ENCODE results near the gene OSGIN1.
A peak's percentile ranks its signal among the peaks of the same experiment; 100 is the strongest.

OSGIN1 gene

DNA sequence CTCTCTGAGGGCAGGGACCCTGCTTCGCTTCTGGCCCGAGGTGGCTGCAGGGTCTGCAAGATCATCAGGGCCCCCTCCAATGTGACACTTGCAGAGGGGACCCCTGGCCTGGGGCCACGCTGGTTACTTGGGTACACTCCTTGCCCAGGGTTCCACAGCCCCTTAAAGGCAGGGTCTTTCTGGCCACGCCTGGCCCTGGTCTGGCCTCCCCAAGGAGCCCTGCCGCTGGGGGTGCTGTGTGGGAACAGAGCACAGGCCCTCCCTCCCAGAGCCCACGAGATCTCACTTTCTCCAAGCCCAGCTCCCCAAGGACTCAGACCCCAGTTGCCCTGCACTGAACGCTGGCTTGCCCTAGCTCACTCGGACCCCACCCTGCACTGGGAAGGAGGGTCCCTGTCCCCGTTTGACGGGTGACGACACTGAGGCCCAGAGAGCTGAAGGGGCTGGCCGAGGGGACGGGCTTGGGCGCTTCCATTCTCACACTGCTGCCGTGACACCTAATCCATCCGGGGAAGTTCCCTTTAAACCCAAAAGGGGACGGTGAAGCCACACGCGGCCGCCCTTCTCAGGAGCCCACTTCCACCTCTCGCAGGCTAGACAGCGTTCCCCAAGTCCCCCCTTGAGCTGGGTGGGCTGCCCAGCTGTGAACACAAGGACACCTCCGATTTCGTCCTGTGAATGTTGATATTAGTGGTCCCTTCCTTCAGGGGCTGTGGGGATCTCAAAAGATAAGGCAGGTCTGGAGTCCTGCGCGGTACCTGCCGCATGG is 26.9 kb upstream of the OSGIN1 start:
- DNase-seq (ENCODE audit: low read depth in 2 of 2), result no peak

DNA sequence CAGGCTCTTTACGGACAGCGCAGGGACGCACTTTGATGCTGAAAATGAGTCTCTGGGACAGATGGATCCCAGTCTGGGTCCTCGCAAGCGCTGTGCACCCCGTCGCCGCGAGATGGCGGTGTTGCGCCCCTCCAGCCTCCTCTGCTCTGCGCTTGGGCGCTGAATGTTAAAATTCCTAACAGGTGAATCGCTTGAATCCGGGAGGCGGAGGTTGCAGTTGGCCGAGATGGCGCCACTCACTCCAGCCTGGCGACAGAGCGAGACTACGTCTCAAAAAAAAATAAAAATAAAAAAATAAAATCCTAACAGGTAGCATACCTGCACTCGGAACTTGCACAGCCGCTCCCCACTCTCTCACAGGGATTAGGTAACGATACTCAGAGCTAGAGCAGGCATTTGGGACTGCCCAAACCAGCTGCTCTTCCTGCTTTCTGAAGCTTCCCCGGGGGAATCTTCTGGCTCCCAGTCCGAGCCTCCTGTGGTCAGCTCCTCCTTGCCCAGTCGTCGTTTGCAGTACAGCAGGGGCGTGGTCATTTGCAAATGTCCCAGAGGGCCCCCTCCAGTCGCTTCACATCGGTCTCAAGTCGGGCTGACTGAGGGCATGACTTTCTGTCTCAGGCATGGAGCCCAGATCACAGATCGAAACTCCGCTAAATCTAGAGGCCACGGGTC is 26.2 kb upstream of the OSGIN1 start:
- peak; percentile 4 to 18 for DNase-seq (ENCODE audit: low read depth in 2 of 2)

DNA sequence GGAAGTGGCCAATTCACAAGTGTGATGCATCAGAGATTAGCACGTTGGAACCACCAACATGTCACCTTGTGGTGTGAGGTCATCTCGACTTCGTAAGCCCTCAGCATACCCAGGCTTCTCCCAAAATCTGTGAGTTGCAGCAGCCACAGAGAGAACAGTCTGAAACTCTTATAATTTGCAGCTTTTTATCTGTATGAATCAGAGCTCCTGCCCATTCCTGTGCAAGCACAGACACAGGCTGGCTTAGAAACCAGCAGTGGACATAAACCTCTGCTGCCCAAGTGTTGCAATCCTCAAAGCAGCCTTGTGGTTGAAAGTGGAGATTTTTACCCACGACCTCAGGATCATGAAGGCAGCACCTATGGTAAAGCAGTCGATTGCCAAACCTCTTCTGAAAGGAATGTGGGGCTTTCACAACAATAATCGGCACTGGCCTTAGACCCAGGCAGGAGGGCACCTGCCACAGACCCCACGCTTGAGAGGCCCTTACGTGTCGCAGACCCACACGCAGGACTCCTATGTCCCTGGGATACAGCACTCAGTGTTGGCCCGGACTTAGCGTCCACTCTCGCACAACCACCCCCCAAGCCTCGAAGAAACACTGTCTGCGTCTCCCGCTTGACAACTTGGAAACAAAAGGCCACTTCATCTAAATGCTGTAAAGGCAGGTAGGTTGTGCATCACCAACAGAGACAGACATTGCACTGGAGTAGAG is 24.5 kb upstream of the OSGIN1 start:
- no peak for DNase-seq (ENCODE audit: low read depth in 2 of 2)

DNA sequence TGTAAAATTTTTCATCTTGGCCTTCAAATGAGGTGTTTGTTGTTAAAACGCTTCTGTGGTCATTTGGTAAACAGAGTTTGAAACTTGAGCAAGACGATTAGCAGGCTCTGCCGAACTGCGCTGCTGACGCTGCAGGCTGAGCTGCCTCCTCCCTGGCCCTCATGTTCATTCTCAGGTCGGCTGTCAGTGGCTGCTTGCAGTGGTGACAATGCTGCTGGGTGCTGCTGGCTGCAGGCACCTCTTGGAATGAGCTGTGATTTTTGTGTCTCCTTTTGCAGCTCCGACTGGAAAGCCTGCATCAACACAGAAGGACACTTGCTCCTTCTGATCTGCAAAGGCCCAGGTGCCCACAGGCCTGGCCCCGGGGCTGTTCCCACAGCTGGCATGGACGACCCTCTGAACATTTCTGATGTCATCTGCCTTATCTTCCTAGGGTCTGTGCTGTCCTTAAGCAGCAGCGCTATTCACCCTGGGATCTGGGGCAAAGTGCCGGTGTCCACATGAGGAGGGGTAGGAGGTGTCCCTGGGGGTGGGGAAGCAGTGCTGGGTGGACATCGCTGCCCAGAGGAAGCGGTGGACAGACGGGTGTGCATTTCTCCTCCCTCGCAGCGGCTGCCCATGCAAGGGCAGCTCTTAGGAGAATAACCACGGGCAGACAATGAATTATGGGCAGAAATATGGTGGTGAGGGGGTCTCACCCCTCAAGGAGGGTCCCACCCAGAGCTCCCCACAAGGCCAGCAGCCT is 23.1 kb upstream of the OSGIN1 start:
- DNase-seq (ENCODE audit: low read depth in 2 of 2), result no peak

DNA sequence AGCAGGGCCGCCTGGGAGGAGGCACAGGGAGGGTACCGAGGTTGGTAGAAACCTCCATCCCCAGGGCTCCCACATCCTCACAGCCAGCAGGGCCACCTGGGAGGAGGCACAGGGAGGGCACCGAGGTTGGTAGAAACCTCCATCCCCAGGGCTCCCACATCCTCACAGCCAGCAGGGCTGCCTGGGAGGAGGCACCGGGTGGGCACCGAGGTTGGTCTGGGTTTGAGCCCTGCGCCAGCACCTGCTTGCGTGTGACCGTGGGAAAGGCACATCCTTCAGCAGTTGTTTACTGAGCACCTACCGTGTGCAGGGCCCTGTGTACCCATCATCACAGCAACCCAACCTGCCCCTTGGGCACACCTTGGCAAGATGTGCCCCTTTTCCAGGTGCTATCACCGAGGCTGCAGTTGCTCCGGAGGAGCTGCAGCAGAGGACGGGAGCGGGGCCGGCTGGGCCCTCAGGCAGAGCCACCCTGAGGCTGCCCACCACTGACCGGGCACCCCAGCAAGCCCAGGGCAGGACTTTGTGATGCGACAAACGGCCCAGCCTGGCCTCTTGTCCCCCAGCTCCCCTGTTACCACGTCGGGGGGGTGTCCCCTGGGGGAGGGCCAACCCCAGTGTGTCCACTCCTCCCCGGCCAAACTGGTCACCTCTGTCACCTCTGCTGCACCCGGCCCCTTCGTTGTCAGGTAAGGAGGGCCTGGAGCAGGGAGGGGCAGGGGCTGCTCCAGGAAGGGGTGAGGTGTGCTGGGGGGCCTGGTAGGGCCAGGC is 22.1 kb upstream of the OSGIN1 start:
- no peak for DNase-seq (ENCODE audit: low read depth in 2 of 2)

DNA sequence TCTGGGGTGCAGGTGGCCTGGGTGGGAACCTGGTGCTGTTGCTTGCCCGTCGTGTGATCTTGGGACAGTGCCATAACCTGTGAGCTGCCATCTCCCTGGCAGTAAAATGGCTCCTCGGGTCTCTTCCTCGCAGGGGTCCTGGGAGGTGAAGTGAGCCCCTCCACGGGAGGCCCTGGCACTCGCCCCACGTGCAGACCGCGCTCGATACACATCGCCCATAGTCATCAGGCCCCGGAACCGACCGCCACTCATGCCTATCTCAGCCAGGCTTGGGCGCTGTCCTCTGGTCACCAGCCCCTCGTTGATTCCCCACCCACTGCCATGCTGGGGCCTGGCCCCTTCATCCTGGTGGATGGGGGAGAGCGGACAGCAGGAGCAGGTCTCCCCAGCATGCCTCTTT is 21.5 kb upstream of the OSGIN1 start:
- DNase-seq (ENCODE audit: low read depth in 2 of 2), result no peak

DNA sequence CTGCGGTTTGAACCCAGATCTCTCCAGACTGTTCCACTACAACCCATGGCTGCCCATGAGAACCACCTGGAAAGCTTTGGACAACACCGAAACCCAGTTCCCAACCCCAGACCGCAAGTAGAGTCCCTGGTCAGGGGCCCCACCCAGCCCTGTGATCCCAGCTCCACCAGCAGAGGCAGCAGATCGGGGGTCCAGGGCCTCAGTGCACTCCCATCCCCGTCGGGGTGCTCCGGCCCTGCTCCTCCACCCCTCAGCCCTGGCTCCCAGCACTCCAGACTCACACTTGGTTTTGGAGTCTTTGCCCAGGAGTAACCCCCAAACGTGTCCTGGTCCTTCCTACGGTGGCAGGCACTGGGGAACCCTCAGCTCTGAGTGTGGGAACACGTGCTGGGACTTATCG is 20.7 kb upstream of the OSGIN1 start:
- DNase-seq (ENCODE audit: low read depth in 2 of 2), result no peak

DNA sequence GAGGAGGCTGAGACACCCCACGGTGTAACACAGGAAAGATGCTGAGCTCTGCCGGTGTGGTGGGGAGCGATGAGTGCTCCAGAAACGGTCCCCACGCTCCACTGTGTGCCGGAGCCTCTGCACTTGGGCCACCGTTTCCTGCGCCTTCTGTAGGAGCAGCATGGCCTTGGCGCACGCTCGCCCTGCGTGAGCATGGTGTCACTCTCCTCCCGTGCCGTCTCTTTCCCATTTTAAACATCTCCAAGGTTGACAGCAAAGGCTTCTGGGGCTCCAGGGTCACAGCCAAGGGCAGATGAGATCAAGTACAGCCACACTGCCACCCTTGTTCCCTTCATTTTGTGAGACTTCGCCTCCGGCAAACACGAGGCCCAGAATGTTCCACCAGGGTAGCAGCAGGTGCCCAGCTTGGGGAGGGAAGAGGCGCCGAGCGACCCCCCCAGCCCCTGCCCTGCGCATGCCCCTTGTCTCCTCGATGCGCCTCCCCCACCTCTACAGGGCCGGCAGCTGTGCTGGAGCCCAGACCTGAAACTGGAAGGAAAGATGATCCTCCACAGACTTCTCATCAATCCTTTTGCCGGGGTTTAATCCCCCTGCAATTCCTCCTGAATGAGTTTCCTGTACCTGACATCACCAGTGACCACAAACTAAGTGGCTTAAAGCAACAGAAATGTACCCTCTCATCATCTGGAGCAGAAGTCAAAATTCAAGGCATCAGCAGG is 19.9 kb upstream of the OSGIN1 start:
- DNase-seq (ENCODE audit: low read depth in 2 of 2), result no peak

DNA sequence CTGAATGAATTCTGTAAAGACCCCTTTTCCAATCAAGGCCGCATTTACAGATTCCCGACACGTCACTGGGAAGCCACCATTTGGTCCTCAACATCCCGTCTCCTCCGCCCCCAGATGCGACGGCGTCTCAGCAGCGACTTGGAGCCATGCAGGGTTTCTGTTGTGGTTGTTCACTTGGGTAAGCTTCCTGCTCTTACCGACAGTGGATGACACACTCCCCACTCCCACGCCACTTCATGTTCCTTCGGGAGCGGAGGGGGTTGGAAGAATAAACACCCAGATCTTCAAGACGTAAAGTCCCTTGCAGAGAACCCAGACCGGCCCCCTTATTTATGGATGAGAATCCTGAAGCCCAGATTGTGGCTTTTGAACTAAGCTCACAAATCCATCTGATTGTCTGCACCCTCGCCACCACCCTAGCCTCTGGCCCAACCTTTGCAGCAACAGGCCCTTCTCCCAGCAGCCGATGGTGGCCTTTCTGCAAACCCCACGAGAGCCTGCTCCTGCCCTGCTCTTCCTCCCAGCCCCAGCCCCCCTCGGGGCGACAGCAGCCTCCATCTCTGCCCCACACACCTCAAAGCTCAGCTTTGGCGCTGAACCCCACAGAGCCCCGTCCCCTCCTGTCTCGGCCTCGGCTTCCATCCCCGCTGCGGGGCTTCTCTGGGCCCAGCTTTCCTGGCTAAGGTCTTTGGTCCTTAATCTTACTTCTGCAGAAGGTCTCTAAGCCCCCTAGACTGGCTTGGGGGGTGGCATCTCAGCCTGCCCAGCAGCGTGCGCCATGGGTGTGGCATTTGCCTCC is 19.0 kb upstream of the OSGIN1 start:
- no peak for DNase-seq (ENCODE audit: low read depth in 2 of 2)

DNA sequence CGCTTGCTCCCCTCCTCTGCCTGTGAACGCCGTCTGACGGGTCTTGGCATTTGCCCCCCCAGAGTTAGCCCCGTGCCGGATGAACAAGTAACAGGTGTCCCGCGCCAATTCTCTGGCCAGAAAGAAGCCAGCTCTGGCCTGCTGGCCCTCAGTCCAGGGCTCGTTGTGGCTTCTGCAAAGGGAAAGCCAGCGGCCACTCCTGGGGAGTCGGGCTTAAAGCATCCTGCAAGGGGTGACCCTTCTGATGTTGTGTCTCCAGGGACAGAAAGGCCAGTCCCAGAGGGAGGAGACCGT is 18.4 kb upstream of the OSGIN1 start:
- no peak for DNase-seq (ENCODE audit: low read depth in 2 of 2)

DNA sequence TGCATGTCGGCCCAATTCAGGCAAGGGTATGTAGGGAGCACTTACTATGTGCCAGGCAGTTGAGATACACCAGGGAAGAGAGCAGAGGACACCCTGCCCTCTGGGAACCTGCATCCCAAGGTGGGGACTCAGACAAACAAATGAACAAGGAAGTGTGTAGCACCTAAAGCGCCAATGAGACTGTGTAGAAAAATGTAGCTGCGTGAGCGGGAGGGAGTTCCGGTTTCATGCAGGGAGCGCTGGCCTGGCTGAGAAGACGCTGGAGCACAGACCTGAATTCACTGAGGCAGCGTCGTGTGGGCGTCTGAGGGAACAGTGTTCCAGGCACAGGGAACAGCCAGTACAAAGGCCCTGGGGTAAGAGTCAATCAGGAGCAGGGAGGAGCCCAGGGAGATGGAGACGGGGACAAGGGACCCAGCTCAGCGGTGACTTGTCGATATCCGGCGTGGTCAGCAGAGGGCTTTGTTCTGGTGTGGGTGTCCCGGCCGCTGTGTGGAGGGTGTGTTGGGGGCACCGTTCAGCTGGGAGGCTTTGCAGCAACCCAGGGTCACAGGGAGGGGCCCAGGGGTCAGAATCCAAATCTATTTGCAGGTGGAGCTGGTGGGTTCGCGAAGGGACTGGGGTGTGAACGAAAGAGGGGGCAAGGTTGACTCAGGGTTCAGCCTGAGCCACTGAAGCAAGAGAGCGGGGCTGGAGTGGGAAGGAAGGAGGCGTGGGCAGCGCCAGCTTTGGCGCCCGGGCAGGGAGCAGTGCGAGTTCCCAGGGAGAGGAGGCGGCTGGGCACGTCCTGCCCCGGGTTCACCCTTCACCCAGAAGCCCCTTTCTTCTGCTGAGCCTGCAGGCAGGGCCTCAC is 17.8 kb upstream of the OSGIN1 start:
- no peak for DNase-seq (ENCODE audit: low read depth in 2 of 2)

DNA sequence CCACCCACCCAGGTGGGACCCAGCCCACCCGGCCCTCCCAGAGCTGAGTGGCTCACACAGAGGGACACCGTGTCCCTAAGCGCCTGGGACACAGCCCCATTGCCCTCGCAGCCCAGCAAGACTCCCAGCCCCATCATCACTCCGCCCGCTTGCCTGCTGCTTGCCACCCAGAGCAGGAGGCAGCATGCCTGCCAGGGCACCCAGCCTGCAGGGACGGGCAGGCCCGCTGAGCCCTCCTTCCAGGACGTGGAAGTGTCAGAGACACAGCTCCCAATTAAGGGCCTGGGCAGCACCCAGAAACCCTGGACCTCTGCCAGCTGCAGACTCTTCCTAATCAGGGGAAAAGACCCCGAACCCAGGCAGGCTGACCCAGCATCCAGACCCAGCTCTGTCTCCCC is 17.2 kb upstream of the OSGIN1 start:
- DNase-seq (ENCODE audit: low read depth in 2 of 2), result no peak

DNA sequence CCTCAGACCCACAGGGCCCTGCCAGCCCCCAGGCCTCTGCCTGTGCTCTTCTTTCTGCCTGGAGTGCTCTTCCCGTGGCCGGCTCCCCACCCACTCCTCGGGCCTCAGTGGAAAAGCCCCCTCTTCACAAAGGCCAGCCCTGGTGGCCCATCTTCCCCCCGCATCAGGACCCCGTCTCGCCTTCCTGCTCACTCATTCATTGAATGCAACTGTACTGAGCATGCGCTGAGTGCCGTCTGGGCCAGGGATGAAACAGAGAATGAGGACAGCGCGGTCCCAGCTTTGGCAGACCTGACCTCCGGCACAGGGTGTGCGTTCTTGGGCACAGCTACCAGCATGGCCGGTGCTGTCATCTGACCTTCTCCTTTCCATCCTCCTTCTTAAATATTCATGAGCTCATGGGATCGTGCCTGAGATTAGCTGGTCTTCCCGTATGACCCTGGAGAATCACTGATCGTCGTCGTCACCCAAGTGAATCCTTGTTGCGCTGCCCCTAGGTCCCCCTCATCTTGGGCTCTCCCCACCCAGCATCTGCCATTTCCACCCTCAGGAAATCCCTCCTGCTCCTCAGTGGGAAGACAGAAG is 16.4 kb upstream of the OSGIN1 start:
- DNase-seq (ENCODE audit: low read depth in 2 of 2), result no peak

DNA sequence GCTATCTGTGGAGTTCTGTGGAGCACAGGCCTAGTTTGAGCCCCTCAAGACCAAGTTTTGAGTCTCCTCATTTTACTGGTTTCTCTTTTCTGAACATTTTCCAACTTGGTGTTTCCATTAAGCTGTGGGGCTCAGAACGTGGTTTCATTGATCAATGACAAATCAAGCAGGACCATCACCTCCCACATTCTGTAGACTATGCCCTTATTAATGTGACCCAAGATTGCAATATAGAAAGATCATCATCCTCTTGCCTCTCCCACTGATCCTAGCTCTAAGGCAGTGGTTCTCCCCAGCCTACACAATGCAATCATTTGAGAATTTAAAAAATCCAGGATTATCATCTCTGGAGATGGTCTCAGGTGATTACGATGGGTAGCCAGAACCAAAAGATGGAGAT is 15.8 kb upstream of the OSGIN1 start:
- no peak for DNase-seq (ENCODE audit: low read depth in 2 of 2)

DNA sequence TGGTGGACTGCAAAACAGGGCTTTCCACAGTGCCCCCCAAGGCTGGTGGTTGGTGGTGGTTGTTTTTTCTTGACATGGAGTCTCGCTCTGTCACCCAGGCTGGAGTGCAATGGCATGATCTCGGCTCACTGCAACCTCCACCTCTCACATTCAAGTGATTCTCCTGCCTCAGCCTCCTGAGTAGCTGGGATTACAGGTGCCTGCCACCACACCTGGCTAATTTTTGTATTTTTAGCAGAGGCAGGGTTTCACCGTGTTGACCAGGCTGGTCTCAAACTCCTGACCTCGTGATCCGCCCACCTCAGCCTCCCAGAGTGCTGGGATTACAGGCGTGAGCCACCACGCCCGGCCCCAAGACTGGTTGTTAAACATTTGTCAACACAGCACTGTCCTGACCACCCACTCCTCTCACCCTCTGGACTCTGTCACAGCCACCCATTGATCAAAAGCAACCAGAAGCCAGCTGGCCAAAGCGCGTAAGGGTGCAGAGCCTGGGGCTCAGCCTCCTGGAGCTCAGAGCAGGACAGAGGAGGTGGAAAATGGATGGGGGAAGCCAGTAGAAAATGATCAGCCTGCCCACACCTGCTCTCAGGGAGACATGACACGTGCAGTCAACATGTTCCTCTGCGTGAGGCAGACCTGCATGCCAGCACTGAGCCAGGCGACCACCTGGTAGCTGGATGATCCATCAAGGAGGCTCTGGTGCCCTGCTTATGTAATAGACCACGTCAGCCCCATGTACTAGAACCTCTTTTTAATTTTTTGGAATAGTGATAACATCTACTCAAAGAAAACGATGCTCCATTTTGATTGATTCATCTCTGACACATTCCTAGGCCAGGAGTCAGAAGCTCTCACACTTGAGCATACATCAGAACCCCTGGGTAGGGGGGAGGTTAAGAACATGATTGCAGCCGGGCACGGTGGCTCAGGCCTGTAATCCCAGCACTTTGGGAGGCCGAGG is 14.8 kb upstream of the OSGIN1 start:
- no peak for DNase-seq (ENCODE audit: low read depth in 2 of 2)

DNA sequence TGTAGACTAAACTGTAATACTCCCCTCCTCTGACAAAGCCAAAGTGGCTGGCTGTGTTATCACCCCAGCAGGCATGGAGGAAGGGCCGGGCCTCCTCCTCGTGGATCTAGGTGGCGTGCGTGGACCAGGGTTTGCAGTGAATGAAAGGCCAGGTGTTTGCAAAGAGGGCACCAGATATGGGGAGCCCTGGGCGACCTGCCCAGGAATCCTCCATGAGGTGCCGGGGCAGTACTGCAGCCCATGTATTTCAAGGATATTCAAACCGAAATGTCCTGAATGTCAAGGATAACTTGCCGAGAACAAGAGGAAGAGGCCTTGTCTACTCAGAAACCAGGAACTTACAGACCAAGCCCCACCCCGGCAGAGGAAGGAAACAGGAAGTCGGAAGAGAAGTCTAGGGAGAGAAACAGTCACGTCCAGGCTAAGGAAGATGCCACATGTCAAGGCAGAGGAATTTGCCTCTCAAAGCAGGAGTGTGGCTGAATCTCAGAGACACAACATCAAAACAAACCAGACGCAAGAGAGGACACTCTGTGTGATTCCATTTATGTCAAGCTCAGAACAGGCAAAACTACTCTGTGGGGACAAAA is 13.7 kb upstream of the OSGIN1 start:
- DNase-seq (ENCODE audit: low read depth in 2 of 2), result no peak

DNA sequence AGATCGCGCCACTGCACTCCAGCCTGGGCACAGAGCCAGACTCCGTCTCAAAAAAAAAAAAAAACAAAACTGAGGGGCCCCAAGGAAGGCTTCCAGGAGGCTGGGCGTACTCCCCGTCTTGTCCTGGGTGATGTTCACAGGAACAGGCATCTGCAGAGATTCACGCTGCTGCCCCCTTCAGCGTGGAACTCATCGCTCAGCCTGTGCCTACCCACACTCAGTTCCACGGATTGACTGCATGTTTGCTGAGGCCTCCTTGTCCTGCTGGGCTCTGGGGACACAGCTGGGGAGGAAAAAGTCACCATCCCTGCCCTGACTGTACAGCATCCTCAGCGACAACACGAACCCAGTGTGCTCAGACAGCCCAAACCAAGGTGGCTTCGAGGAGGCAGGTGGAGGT is 12.9 kb upstream of the OSGIN1 start:
- no peak for DNase-seq (ENCODE audit: low read depth in 2 of 2)
